Glutamatergic neuron (in vitro differentiated cells): ENCODE results near the gene NCEH1. TPM values are rescaled to one million over a fixed set of nuclear protein-coding genes. Genes with fewer than 3 reads are reported as not detected.

Experiments used
- DNase-seq: peaks from one replicate; pipeline ENCODE4 v3.0.0; 2022
- H3K27ac Mint-ChIP-seq: one replicate; pipeline ENCODE4 v1.8.0; 2020; ENCODE audit warnings: mild to moderate bottlenecking, mixed read lengths, inconsistent platforms; ENCODE audit not compliant: unreplicated experiment
- H3K27me3 Mint-ChIP-seq: one replicate; pipeline ENCODE4 v1.8.0; 2020; ENCODE audit warnings: mild to moderate bottlenecking, moderate library complexity, mixed read lengths, inconsistent platforms; ENCODE audit not compliant: unreplicated experiment
- H3K36me3 Mint-ChIP-seq: one replicate; pipeline ENCODE4 v1.8.0; 2020; ENCODE audit warnings: mild to moderate bottlenecking, mixed read lengths, inconsistent platforms; ENCODE audit not compliant: unreplicated experiment
- H3K4me1 Mint-ChIP-seq: one replicate; pipeline ENCODE4 v1.8.0; 2020; ENCODE audit warnings: mild to moderate bottlenecking, low read depth, mixed read lengths, inconsistent platforms; ENCODE audit not compliant: unreplicated experiment
- H3K4me3 Mint-ChIP-seq: one replicate; pipeline ENCODE4 v1.8.0; 2020; ENCODE audit warnings: mild to moderate bottlenecking, mixed read lengths, inconsistent platforms; ENCODE audit not compliant: unreplicated experiment
- H3K9me3 Mint-ChIP-seq: one replicate; pipeline ENCODE4 v1.8.0; 2020; ENCODE audit warnings: mild to moderate bottlenecking, moderate library complexity, mixed read lengths, inconsistent platforms; ENCODE audit not compliant: unreplicated experiment
- CTCF ChIP-seq: fragments of 200-600 bp; sonication (generic); IDR thresholded peaks from one replicate; pipeline ENCODE4 v1.5.0; 2021; ENCODE audit not compliant: partially characterized antibody, unreplicated experiment
- total RNA-seq: library from RNA; stranded (reverse); fragmentation: NEBNext Ultra II Directional; extraction: Animal tissue kit (Norgen Biotek cat#: 25700); gene quantifications from one replicate; pipeline ENCODE4 v1.2.1, GENCODE V29; 2021; ENCODE audit not compliant: unreplicated experiment

The NCEH1 gene
- total RNA-seq, 1 donor from 2014 or later = 1.5 TPM

DNA sequence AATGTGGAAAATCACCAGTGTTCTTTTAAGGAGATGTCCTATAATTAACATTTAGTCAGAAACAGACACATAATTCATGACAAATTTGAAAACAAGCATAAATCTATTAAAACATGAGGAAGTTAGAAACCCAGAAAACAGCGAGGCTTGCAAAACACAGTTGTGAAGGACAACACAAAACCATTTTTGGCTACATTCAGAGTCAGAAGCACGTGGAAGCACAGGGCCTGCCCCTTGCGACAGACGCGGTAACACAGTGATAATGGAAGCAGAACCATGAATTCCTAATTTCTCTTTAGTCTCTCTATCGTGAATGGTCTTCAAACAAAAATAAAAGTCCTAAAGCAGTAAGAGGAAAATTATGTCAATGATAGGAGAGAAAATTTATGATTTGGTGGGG, 12.2 kb downstream of the NCEH1 start:
- TF ChIP-seq CTCF = no peak
- Mint-ChIP-seq H3K9me3 (no peaks in the 10 kb centered on the region), H3K36me3 (no peaks in the 10 kb centered on the region), H3K4me3 (no peak overlapping the region), H3K27ac (no peak overlapping the region), H3K4me1 (no peaks in the 10 kb centered on the region), H3K27me3 (no peaks in the 10 kb centered on the region)
- no peak for DNase-seq

DNA sequence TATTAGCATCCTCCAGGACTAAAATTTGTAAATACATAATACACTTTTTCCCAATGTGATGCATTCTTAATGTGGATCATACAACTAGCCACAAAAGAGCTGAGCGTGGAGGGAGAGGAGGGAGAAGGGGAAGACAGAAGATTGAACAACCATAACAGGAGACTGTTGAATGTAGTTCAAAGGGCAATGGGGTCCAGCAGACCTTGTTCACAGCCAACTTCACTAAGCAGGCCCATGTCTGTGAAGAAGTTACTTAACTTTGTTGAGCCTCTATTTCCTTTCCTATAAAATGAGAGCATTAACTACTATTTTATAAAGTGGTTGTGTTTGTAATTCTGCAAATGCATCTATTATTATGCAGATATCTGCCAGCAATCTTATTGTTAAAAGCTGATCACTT, 13.3 kb downstream of the NCEH1 start:
- H3K27me3 Mint-ChIP-seq = no peaks in the 10 kb centered on the region
- TF ChIP-seq CTCF = no peak
- no peaks in the 10 kb centered on the region for H3K9me3 Mint-ChIP-seq
- no peak overlapping the region for H3K27ac Mint-ChIP-seq
- DNase-seq = no peak
- no peaks in the 10 kb centered on the region for H3K4me1 Mint-ChIP-seq
- no peaks in the 10 kb centered on the region for H3K36me3 Mint-ChIP-seq
- H3K4me3 Mint-ChIP-seq = no peak overlapping the region

DNA sequence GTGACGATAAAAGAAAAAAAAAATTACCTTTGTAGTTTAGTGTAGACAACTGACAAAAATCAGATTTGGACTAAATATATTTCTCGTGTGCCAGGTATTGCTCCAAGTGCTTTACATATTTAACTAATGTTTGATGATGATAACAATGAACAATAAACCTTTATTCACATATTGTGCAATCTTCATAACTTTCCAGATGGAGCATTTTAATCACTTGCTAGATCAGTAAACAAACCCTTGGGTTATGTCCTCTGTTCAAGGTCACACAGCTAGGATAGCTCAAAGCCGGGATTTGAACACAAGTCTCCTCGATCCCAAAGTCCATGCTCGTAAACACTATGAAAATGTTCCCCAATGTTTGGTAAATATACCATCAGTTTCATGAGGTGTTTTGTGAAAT, 14.5 kb downstream of the NCEH1 start:
- no peak for DNase-seq
- no peaks in the 10 kb centered on the region for H3K9me3 Mint-ChIP-seq
- no peak for TF ChIP-seq CTCF
- no peak overlapping the region for H3K27ac Mint-ChIP-seq
- H3K4me3 Mint-ChIP-seq = no peak overlapping the region
- H3K36me3 Mint-ChIP-seq = no peaks in the 10 kb centered on the region
- H3K27me3 Mint-ChIP-seq = no peaks in the 10 kb centered on the region
- H3K4me1 Mint-ChIP-seq = no peaks in the 10 kb centered on the region

DNA sequence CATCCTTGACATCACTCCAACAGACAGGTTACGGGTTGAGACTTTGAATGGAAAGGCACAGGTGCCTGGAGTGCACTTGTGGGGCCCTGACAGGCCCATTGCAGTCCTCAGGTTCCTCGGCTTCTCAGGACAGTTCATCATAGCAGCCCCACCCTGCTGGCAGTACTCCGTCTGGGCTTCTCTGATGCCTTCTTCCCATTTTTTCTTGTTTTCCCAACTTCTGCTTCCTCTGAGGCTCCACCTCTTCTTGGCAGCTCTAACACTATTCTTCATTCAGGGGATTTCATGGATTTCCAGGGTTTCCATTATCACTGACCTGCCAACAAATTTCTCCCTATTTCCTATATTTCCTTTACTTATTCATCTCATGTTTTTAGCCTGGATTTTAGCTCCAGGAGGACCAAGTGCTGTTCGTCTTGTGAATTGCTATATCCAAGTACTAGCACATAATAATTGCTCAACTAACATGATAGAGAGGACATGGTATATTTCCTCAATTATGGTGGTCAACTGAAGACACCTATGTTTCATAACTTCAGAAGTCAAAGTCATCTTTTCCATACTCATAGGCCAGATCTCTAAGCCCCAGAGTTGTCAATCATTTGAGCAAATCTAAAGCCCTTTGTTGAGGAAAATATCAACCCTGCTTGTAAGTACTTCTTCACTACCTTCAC, 16.2 kb downstream of the NCEH1 start:
- Mint-ChIP-seq H3K27me3 (no peaks in the 10 kb centered on the region), H3K27ac (no peak overlapping the region), H3K4me1 (no peaks in the 10 kb centered on the region), H3K9me3 (no peaks in the 10 kb centered on the region), H3K4me3 (no peak overlapping the region), H3K36me3 (no peaks in the 10 kb centered on the region)
- no peak for DNase-seq
- TF ChIP-seq CTCF = no peak

DNA sequence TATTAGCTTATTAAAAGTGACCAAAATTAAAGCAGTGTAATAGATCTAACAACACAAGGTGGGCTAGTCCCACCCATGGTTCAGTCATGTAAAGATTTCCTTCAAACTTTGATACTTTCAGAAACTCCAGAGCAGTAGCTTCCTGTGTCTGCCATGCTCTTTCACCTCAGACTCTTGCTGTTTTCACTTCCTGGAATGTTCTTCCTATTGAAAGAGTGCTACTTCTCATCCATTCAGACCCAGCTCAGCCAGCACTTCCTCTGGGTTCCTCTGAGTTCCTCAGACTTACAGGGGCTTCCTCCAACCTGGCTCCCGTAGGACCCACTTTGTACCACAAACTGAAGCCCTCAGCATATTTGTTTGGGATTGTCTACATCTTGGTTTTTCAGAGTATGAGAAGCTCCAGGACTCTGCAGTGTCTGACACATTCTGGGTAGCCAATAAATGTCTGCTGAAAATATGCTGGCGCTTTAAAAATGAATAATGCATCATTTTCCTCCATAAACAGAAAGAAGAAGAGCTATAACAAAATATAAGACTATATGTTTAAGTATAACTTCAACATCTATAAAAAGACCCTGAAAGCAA, 18.0 kb downstream of the NCEH1 start:
- H3K36me3 Mint-ChIP-seq = no peaks in the 10 kb centered on the region
- TF ChIP-seq CTCF = no peak
- no peak overlapping the region for H3K27ac Mint-ChIP-seq
- H3K4me3 Mint-ChIP-seq = no peak overlapping the region
- H3K4me1 Mint-ChIP-seq = no peaks in the 10 kb centered on the region
- no peaks in the 10 kb centered on the region for H3K27me3 Mint-ChIP-seq
- no peaks in the 10 kb centered on the region for H3K9me3 Mint-ChIP-seq
- DNase-seq = no peak
